ENCODE data around the gene BRIP1. TPM values are rescaled to one million over a fixed set of nuclear protein-coding genes. Genes with fewer than 3 reads are reported as not detected.

The BRIP1 gene
- total RNA-seq, 1 experiment from 2014 or later: 20.2 TPM

- Mint-ChIP-seq H3K27ac (no peak overlapping the region), H3K36me3 (ENCODE audit: insufficient read depth in 1 of 3, low read depth in 3 of 3) (peaks cover 9 to 28% (median 22%) of the 10 kb centered on the region in 3 experiments; a peak in 6 of 7 replicates), H3K4me1 (peaks cover 0 to 3% of the 10 kb centered on the region in 2 experiments; a peak in 2 of 4 replicates), H3K27me3 (ENCODE audit: low read depth) (no peaks in the 10 kb centered on the region; the same call in 1 of the 2 replicates), H3K9me3 (peaks cover 0 to 2% of the 10 kb centered on the region in 2 experiments; a peak in 1 of 5 replicates), H3K4me3 (no peak overlapping the region)
- H4K8ac ChIP-seq (replicated peaks; ENCODE audit: insufficient read length, low read depth, low read length): no peak overlapping the region
- whole genome bisulfite sequencing (ENCODE audit: extremely low coverage, insufficient read length, low lambda C conversion rate): no CpG with 5 or more reads among the region's 1 CpG
- H3K23me2 ChIP-seq (ENCODE audit: insufficient read length, low read depth, low read length, poor library complexity, severe bottlenecking): no peaks in the 10 kb centered on the region
- no peak overlapping the region for H3T11ph ChIP-seq (ENCODE audit: low read length)
- no peaks in the 10 kb centered on the region for H3K27me3 ChIP-seq (ENCODE audit: insufficient read depth, low read length)
- no peak overlapping the region for H3K23ac ChIP-seq (ENCODE audit: insufficient read length, low read depth, low read length)
- no peaks in the 10 kb centered on the region for H3K79me2 ChIP-seq (ENCODE audit: insufficient read depth, low read length)
- TF ChIP-seq CTCF (conservative IDR thresholded peaks at IDR 0.05): no peak
- H4K5ac ChIP-seq (ENCODE audit: insufficient read length, low read depth, low read length): no peak overlapping the region
- no peaks in the 10 kb centered on the region for H3K4me1 ChIP-seq (ENCODE audit: insufficient read depth, low read length)
- no peak overlapping the region for H2AK5ac ChIP-seq (ENCODE audit: insufficient read length, low read length)
- H3K27ac ChIP-seq (ENCODE audit: insufficient read length, low read depth, low read length): no peak overlapping the region
- H3K14ac ChIP-seq (ENCODE audit: insufficient read depth, low read length): no peak overlapping the region
- H3K4ac ChIP-seq (ENCODE audit: low read depth, low read length): no peak overlapping the region
- no peak overlapping the region for H3K4me2 ChIP-seq (ENCODE audit: insufficient read depth, insufficient read length, low read length)
- no peak overlapping the region for H2BK120ac ChIP-seq (ENCODE audit: low read depth, low read length, poor library complexity, severe bottlenecking)
- H3K56ac ChIP-seq (ENCODE audit: insufficient read length, low read depth, low read length): no peak overlapping the region
- H3K9ac ChIP-seq (ENCODE audit: extremely low read depth, insufficient read length, low read length): no peak overlapping the region
- H2BK5ac ChIP-seq (ENCODE audit: insufficient read length, low read length): no peak overlapping the region
- H2BK12ac ChIP-seq (ENCODE audit: insufficient read length, low read depth, low read length): no peak overlapping the region
- no peak overlapping the region for H3K18ac ChIP-seq (ENCODE audit: insufficient read length, low read depth, low read length)
- H2BK15ac ChIP-seq (ENCODE audit: low read depth, low read length): no peak overlapping the region
- no peaks in the 10 kb centered on the region for H3K9me3 ChIP-seq (ENCODE audit: control insufficient read depth, low read depth, low read length)
- DNase-seq: no peak
- no peak overlapping the region for H2AFZ ChIP-seq (ENCODE audit: low read length)
- no peaks in the 10 kb centered on the region for H3K79me1 ChIP-seq (ENCODE audit: insufficient read depth, low read depth, low read length, poor library complexity, severe bottlenecking)
- no peaks in the 10 kb centered on the region for H4K20me1 ChIP-seq (ENCODE audit: control insufficient read depth, insufficient read depth, insufficient read length)
- H4K91ac ChIP-seq (ENCODE audit: insufficient read length, low read depth, low read length): no peak overlapping the region
- H2BK20ac ChIP-seq (ENCODE audit: low read depth, low read length, poor library complexity, severe bottlenecking): no peak overlapping the region
Measured at GRCh38 chr17:61756561-61756960, 106.8 kb downstream of the BRIP1 start.
